A673 (cell line): ENCODE data around the gene SNED1. TPM values are rescaled to one million over a fixed set of nuclear protein-coding genes. Genes with fewer than 3 reads are reported as not detected.

Experiments
- BruUV-seq: library from RNA; stranded (reverse); fragments of 400-500 nt; replicated peaks from 2 replicates; lab custom pipeline; 2021; lab: Mats Ljungman, UMichigan
- CTCF ChIA-PET: fragments of 300-600 bp; sonication (Branson Sonifier 250); formaldehyde crosslinking; loops from one replicate; lab custom pipeline; 2022; ENCODE audit warnings: antibody characterized with exemption; lab: Charles Lee
- POLR2A ChIA-PET: fragments of 300-600 bp; sonication (Branson Sonifier 250); formaldehyde crosslinking; loops from one replicate; lab custom pipeline; 2022; ENCODE audit warnings: antibody characterized with exemption; ENCODE audit not compliant: low non-redundant PET; lab: Charles Lee
- DNase-seq: peaks from one replicate; pipeline ENCODE4 v3.0.0-alpha.2; 2015; ENCODE audit warnings: low spot score
- H3K27ac ChIP-seq: fragments of 200-600 bp; sonication (generic); 2 replicates; pipeline ENCODE4 v1.5.1; 2016; ENCODE audit warnings: mixed run types, low read depth, mild to moderate bottlenecking, mixed read lengths, antibody characterized with exemption, low read length; ENCODE audit not compliant: poor library complexity, severe bottlenecking
- H3K27me3 ChIP-seq: fragments of 200-600 bp; sonication (generic); replicated peaks from 2 replicates; pipeline ENCODE4 v1.6.1; 2017; ENCODE audit warnings: mixed run types, low read depth, mild to moderate bottlenecking, mixed read lengths, antibody characterized with exemption, low read length; ENCODE audit not compliant: insufficient read depth, poor library complexity
- H3K36me3 ChIP-seq: fragments of 200-600 bp; sonication (generic); 2 replicates; pipeline ENCODE4 v1.6.1; 2016; ENCODE audit warnings: mixed run types, mild to moderate bottlenecking, mixed read lengths, antibody characterized with exemption, low read length; ENCODE audit not compliant: insufficient read depth, poor library complexity, severe bottlenecking
- H3K4me1 ChIP-seq: fragments of 200-600 bp; sonication (generic); 2 replicates; pipeline ENCODE4 v1.6.1; 2017; ENCODE audit warnings: mixed run types, mild to moderate bottlenecking, mixed read lengths, antibody characterized with exemption, low read length; ENCODE audit not compliant: insufficient read depth, poor library complexity, severe bottlenecking
- H3K4me3 ChIP-seq: fragments of 200-600 bp; sonication (generic); 2 replicates; pipeline ENCODE4 v1.5.1; 2016; ENCODE audit warnings: low read depth, mixed run types, mild to moderate bottlenecking, mixed read lengths, low read length; ENCODE audit not compliant: poor library complexity, severe bottlenecking
- H3K9me3 ChIP-seq: fragments of 200-600 bp; sonication (generic); 2 replicates; pipeline ENCODE4 v1.6.1; 2016; ENCODE audit warnings: mixed run types, low read depth, mild to moderate bottlenecking, mixed read lengths, antibody characterized with exemption, low read length; ENCODE audit not compliant: poor library complexity, severe bottlenecking
- CTCF ChIP-seq: fragments of 300-800, 200-600 bp; sonication (generic); conservative IDR thresholded peaks from 2 replicates; pipeline ENCODE4 v1.5.1; 2017; ENCODE audit warnings: low read depth, mild to moderate bottlenecking, antibody characterized with exemption, low read length, moderate library complexity, mixed read lengths
- EZH2 ChIP-seq: fragments of 200-600 bp; sonication (generic); IDR thresholded peaks from 2 replicates; pipeline ENCODE4 v1.6.1; 2017; ENCODE audit warnings: borderline replicate concordance, low read depth, mild to moderate bottlenecking, mixed read lengths, antibody characterized with exemption, low read length; ENCODE audit not compliant: poor library complexity, severe bottlenecking
- intact Hi-C: fragments of 100-400 bp; cut with micrococcal nuclease; formaldehyde crosslinking; loops from one replicate; pipeline ENCODE4 v1.10.0; 2022; ENCODE audit not compliant: unreplicated experiment
- total RNA-seq: library from RNA; stranded (reverse); gene quantifications from 2 replicates; pipeline ENCODE4 v1.2.3, GENCODE V29; 2021

Gene SNED1
- total RNA-seq, 1 experiment from 2014 or later, result 3.0 TPM

GRCh38 chr2:241108271-241109209 lies 110.1 kb downstream of the SNED1 start:
- Histone ChIP-seq H3K4me1 (no peaks in the 10 kb centered on the region), H3K36me3 (peaks cover 11% of the 10 kb centered on the region), H3K27me3 (no peaks in the 10 kb centered on the region), H3K27ac (no peak overlapping the region), H3K9me3 (no peaks in the 10 kb centered on the region), H3K4me3 (no peak overlapping the region)
- BruUV-seq, result no TSS peak
- ChIA-PET POLR2A (no interaction called here), CTCF (no interaction called here)
- DNase-seq, result no peak
- TF ChIP-seq CTCF, result no peak
- TF ChIP-seq EZH2, result no peak
- intact Hi-C loops, result no loop called here

- intact Hi-C loops, result no loop called here
- Histone ChIP-seq H3K36me3 (peaks cover 14% of the 10 kb centered on the region), H3K27me3 (no peaks in the 10 kb centered on the region), H3K4me1 (no peaks in the 10 kb centered on the region), H3K9me3 (no peaks in the 10 kb centered on the region), H3K27ac (no peak overlapping the region), H3K4me3 (no peak overlapping the region)
- BruUV-seq, result no TSS peak
- POLR2A ChIA-PET, result no interaction called here
- CTCF ChIA-PET, result no interaction called here
- no peak for DNase-seq
- TF ChIP-seq CTCF (no peak), EZH2 (no peak)
Observed at GRCh38 chr2:241109210-241110088, 111.0 kb downstream of the SNED1 start.

- Histone ChIP-seq H3K27ac (no peak overlapping the region), H3K27me3 (no peaks in the 10 kb centered on the region), H3K4me1 (no peaks in the 10 kb centered on the region), H3K36me3 (peaks cover 17% of the 10 kb centered on the region), H3K9me3 (no peaks in the 10 kb centered on the region), H3K4me3 (no peak overlapping the region)
- TF ChIP-seq CTCF, result no peak
- TF ChIP-seq EZH2, result no peak
- DNase-seq, result no peak
- ChIA-PET POLR2A (no interaction called here), CTCF (no interaction called here)
- BruUV-seq, result no TSS peak
- intact Hi-C loops, result no loop called here
Observed at GRCh38 chr2:241110089-241110606, 111.7 kb downstream of the SNED1 start.
